GM19467 (cell line): ENCODE results near the gene RING1.

Source experiments
- ATAC-seq: cut with Tn5 transposase; IDR thresholded peaks from one replicate; pipeline ENCODE4 v1.9.1; 2021; ENCODE audit warnings: mild to moderate bottlenecking, moderate library complexity; ENCODE audit not compliant: unreplicated experiment

Gene RING1

GRCh38 chr6:33171880-33172687 is 36.2 kb upstream of the RING1 start:
- ATAC-seq: no peak

- ATAC-seq: no peak
Measured at GRCh38 chr6:33172688-33173534, 35.4 kb upstream of the RING1 start.

- no peak for ATAC-seq
Measured at GRCh38 chr6:33173535-33174180, 34.6 kb upstream of the RING1 start.

GRCh38 chr6:33174784-33175183 is 33.5 kb upstream of the RING1 start:
- no peak for ATAC-seq

GRCh38 chr6:33175436-33176069 is 32.7 kb upstream of the RING1 start:
- no peak for ATAC-seq

- ATAC-seq: no peak
Measured at GRCh38 chr6:33176906-33177305, 31.4 kb upstream of the RING1 start.

GRCh38 chr6:33177552-33178446 is 30.5 kb upstream of the RING1 start:
- no peak for ATAC-seq

GRCh38 chr6:33178755-33179475 is 29.4 kb upstream of the RING1 start:
- ATAC-seq: no peak

GRCh38 chr6:33181141-33181540 is 27.2 kb upstream of the RING1 start:
- no peak for ATAC-seq

- ATAC-seq: no peak
Measured at GRCh38 chr6:33183071-33183683, 25.1 kb upstream of the RING1 start.

GRCh38 chr6:33185190-33185589 is 23.1 kb upstream of the RING1 start:
- ATAC-seq: no peak

- ATAC-seq: no peak
Measured at GRCh38 chr6:33185654-33186187, 22.6 kb upstream of the RING1 start.

- no peak for ATAC-seq
Measured at GRCh38 chr6:33187809-33188208, 20.5 kb upstream of the RING1 start.

GRCh38 chr6:33189164-33189563 is 19.1 kb upstream of the RING1 start:
- no peak for ATAC-seq

GRCh38 chr6:33189625-33190448 is 18.5 kb upstream of the RING1 start:
- ATAC-seq: no peak

GRCh38 chr6:33190504-33191107 is 17.7 kb upstream of the RING1 start:
- no peak for ATAC-seq

GRCh38 chr6:33191383-33192104 is 16.8 kb upstream of the RING1 start:
- no peak for ATAC-seq
